ENCODE data around the gene TRPM1. TPM values are rescaled to one million over a fixed set of nuclear protein-coding genes. Genes with fewer than 3 reads are reported as not detected.

TRPM1 gene
- total RNA-seq, 6 donors from 2014 or later = not detected

- Histone ChIP-seq H3K27ac (peak overlapping the region in 2 of 4 donors; percentile 18 to 27), H3K27me3 (no peaks in the 10 kb centered on the region), H3K36me3 (no peaks in the 10 kb centered on the region), H3K4me3 (no peak overlapping the region), H3K9me3 (peaks cover 3 to 13% (median 11%) of the 10 kb centered on the region in 4 donors), H3K4me1 (peaks cover 0 to 4% (median 0%) of the 10 kb centered on the region in 4 donors)
- WGBS, 2 donors = 54 to 66% methylated on average over 2 of the region's 2 CpGs
- no peak for ATAC-seq (ENCODE audit: low FRiP score in 2 of 2)
- TF ChIP-seq POLR2AphosphoS5 (IDR thresholded peaks at IDR 0.05) (no peak), POLR2A (IDR thresholded peaks at IDR 0.05) (no peak), CTCF (IDR thresholded peaks at IDR 0.05) (no peak), EP300 (IDR thresholded peaks at IDR 0.05) (no peak)
- DNase-seq = no peak
Measured at GRCh38 chr15:31013863-31014607, 87.5 kb downstream of the TRPM1 start.

- no peak for DNase-seq
- no peaks in the 10 kb centered on the region for H3K27me3 ChIP-seq
- peaks cover 3 to 13% (median 11%) of the 10 kb centered on the region in 4 donors for H3K9me3 ChIP-seq
- H3K27ac ChIP-seq = no peak overlapping the region
- H3K36me3 ChIP-seq = no peaks in the 10 kb centered on the region
- H3K4me3 ChIP-seq = no peak overlapping the region
- WGBS, 2 donors = 89 to 96% methylated on average over 2 of the region's 2 CpGs
- no peak for ATAC-seq (ENCODE audit: low FRiP score in 2 of 2)
- no peak for TF ChIP-seq POLR2A (IDR thresholded peaks at IDR 0.05)
- H3K4me1 ChIP-seq = peaks cover 0 to 4% (median 0%) of the 10 kb centered on the region in 4 donors
Measured at GRCh38 chr15:31012455-31012854, 89.1 kb downstream of the TRPM1 start.

- DNase-seq (no peak), ATAC-seq (ENCODE audit: low FRiP score in 2 of 2) (no peak)
- Histone ChIP-seq H3K4me3 (no peak overlapping the region), H3K9me3 (peaks cover 3 to 13% (median 11%) of the 10 kb centered on the region in 4 donors), H3K4me1 (peaks cover 0 to 4% (median 0%) of the 10 kb centered on the region in 4 donors), H3K27ac (no peak overlapping the region), H3K27me3 (no peaks in the 10 kb centered on the region), H3K36me3 (no peaks in the 10 kb centered on the region)
- WGBS, 2 donors = 90 to 100% methylated on average over 1 of the region's 1 CpG
- TF ChIP-seq POLR2AphosphoS5 (IDR thresholded peaks at IDR 0.05) = no peak
- TF ChIP-seq EP300 (IDR thresholded peaks at IDR 0.05) = no peak
- TF ChIP-seq CTCF (IDR thresholded peaks at IDR 0.05) = no peak
- no peak for TF ChIP-seq POLR2A (IDR thresholded peaks at IDR 0.05)
Measured at GRCh38 chr15:31010036-31010435, 91.5 kb downstream of the TRPM1 start.

GRCh38 chr15:31005660-31006059, 95.9 kb downstream of the TRPM1 start:
- no peak for ATAC-seq (ENCODE audit: low FRiP score in 2 of 2)
- H3K4me1 ChIP-seq = peaks cover 0 to 6% (median 5%) of the 10 kb centered on the region in 4 donors
- no peaks in the 10 kb centered on the region for H3K36me3 ChIP-seq
- TF ChIP-seq POLR2A (IDR thresholded peaks at IDR 0.05) = no peak
- no peak for TF ChIP-seq EP300 (IDR thresholded peaks at IDR 0.05)
- no peak for TF ChIP-seq CTCF (IDR thresholded peaks at IDR 0.05)
- TF ChIP-seq POLR2AphosphoS5 (IDR thresholded peaks at IDR 0.05) = no peak
- no peaks in the 10 kb centered on the region for H3K9me3 ChIP-seq
- H3K4me3 ChIP-seq = no peak overlapping the region
- H3K27me3 ChIP-seq = no peaks in the 10 kb centered on the region
- no peak for DNase-seq
- WGBS, 2 donors = 63 to 65% methylated on average over 2 of the region's 2 CpGs
- H3K27ac ChIP-seq = no peak overlapping the region

- H3K9me3 ChIP-seq = no peaks in the 10 kb centered on the region
- no peak for DNase-seq
- peak in 1 of 2 donors; percentile 36 for ATAC-seq (ENCODE audit: low FRiP score in 2 of 2)
- H3K27ac ChIP-seq = no peak overlapping the region
- no peak overlapping the region for H3K4me3 ChIP-seq
- peaks cover 0 to 6% (median 5%) of the 10 kb centered on the region in 4 donors for H3K4me1 ChIP-seq
- WGBS, 2 donors = 28 to 31% methylated on average over 5 of the region's 5 CpGs
- no peaks in the 10 kb centered on the region for H3K36me3 ChIP-seq
- TF ChIP-seq POLR2A (IDR thresholded peaks at IDR 0.05) = no peak
- TF ChIP-seq CTCF (IDR thresholded peaks at IDR 0.05) = no peak
- no peak for TF ChIP-seq EP300 (IDR thresholded peaks at IDR 0.05)
- TF ChIP-seq POLR2AphosphoS5 (IDR thresholded peaks at IDR 0.05) = no peak
- H3K27me3 ChIP-seq = no peaks in the 10 kb centered on the region
Measured at GRCh38 chr15:31004220-31004733, 97.2 kb downstream of the TRPM1 start.
